ENCODE results near the gene FAM171A1.
"Not testable (repeated sequence)": the region's sequence is repeated elsewhere in the genome, so short reads cannot be mapped to it uniquely, and the experiment has no call there.

Gene FAM171A1

DNA sequence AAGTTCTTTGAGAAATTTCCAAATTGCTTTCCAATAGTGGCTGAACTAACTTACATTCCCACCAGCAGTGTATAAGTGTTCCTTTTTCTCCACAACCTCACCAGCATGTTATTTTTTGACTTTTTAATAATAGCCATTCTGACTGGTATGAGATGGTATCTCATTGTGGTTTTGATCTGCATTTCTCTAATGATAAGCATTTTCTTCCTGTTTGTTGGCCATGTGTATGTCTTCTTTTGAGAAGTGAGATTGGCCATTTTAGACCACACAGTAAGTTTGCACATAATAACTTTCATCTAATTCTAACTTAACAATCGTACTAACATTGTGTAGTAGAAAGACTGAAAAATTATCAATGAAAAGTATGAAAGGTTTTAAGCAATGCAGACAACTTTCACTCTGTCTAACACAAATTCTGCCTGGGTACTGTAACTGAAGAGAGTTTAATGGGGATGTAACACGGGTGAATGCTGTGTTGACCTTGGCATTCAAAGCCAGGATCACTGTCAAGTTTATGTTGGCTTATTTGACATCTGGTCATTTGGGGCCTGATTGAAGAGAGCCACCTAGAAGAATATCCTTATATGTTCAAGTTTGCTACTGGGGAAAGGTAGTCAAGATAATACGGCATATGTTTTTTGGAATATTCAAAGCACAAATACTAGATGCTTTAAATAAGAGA, 50.4 kb downstream of the FAM171A1 start:
- DNase-seq (ENCODE audit: low spot score) (no peak), FAIRE-seq (no peak)

DNA sequence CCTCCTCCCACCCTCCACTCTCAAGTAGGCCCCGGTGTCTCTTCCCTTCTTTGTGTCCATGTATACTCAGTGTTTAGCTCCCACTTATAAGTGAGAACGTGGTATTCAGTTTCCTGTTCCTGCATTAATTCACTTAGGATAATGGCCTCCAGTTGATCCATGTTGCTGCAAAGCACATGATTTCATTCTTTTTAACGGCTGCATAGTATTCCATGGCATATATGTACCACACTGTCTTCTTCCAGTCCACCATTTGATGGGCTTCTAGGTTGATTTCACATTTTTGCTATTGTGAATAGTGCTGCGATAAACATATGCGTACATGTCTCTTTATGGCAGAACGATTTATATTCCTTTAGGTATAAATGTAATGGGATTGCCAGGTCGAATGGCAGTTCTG, 51.0 kb downstream of the FAM171A1 start:
- FAIRE-seq, result no peak
- DNase-seq (ENCODE audit: low spot score), result no peak

DNA sequence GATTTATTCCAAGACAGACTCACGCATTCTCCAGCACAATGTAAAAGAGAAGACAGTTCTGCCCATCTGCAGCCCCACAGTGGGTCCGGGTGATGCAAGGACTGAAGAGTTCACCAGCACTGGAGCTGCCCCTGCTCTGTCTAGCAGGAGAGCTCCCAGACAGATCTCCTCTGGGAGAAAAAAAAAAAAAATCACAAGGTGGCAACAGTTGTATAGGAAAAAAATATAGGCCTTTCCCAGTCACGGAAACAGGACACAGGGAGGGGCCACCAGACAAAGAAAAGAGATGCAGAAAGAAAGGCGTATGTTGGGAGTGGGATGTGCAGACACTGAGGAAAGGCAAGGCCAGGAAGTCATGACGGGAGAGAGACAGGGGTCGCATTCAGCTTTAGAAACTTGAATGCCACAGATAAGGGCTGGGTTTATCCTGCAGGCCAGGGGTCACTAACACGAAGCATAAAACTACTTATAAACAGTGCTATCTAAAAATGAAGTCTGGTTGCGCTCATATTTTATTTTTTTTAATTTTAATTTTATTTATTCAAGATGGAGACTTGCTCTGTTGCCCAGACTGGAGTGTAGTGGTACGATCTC, 54.1 kb downstream of the FAM171A1 start:
- DNase-seq (ENCODE audit: low spot score) (no peak), FAIRE-seq (no peak)

DNA sequence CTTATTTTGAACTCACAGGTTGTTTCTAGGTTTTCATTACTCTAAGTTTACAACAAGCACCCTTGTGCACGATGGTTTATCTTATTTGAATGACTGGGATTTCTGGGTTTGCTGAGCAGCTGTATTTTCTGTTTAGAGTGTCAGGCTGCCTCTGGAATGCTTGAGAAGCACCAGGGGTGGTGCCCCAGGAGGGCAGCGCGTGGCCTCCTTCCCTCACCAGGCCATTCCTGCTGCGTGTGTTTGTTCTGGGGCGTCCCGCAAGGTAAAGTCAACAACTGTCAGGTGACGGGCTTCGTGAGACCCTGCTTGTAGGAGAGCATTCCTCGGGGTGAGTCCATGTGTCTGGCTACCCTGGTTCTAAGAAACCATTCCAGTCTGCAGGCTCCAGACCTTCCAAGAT, 54.9 kb downstream of the FAM171A1 start:
- FAIRE-seq (no peak), DNase-seq (ENCODE audit: low spot score) (no peak)

DNA sequence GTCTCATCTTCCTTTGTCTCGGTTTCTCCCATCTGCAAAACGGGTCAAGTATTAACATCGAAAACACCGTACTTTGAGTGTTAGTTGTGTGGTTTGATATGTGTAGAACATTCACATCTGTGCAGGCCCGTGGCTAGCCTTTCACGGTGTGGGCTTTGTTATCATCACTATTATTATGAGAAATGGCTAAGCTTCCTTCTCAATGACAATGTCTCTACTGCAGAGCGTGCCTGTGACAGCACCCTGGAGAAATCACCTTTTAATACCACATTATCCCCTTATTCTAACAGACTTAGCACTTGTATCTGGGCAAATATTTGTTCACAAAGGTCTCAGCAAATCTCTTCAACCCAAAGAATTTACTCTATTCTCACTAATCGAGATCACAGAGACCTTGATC, 55.8 kb downstream of the FAM171A1 start:
- DNase-seq (ENCODE audit: low spot score) (no peak), FAIRE-seq (no peak)

DNA sequence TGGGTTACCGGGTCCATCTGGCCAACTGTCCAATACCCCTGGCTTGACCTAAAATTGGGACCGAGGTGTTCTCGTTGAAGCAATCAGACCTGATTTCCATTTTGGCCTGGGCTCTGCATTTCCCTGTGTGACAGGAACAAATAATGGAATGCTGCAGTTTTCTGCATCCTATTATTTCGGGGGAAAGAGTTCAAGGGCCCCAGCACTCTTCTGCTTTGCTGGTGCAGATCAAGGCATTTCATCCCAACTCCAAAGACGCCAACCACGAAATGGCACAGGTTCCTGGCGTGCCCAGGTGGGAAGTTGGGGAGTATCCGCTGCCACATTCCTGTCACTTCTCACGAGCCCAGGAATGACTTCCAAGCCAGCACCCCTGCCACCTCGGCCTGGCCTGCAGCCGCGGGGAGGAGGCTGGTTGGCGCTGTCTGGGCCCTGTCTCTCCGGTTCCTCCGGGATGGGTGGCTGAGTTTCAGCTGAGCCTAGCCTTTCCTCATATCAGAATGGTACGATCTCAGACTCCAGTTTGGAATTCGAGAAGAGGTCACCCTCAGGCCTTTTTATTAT, 56.5 kb downstream of the FAM171A1 start:
- DNase-seq (ENCODE audit: low spot score) (no peak), FAIRE-seq (no peak)

DNA sequence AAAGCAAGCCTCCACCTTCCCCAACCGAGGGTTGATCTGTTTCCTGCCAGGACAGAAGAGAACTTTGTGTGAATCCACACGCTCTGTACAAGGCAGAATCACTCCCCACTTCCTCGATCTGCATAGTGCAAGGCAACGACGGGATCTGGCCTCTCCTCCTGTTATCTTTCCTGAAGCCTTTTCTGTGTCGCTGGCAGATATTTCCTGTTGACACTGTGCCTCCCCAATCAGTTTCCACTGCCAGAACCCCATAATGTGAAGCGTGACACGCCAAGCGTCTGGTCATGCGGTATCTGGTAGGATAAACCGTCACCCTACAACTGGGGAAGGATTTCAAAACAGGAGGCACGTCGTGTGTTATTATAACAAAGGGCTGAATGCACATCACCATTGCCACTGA, 57.2 kb downstream of the FAM171A1 start:
- FAIRE-seq, result no peak
- DNase-seq (ENCODE audit: low spot score), result no peak

DNA sequence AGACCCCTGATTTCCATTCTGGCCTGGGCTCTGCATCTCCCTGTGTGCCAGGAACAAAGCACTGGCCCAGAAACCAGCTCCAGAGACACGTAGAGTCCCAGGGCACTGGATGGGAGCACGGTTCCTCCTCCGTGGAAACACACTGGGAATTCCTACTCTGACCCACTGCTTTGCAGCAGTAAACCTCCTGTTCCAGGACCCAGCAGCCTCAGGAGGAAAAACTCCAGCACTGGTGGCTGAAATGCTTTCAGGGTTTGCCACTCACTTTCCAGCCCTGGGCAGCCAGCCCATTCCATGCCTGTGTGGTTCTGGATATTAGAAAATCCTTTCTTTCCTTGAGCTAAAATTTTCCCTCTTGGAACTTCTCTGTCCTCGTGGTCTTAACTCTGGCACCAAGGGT, 58.0 kb downstream of the FAM171A1 start:
- FAIRE-seq (no peak), DNase-seq (ENCODE audit: low spot score) (no peak)

DNA sequence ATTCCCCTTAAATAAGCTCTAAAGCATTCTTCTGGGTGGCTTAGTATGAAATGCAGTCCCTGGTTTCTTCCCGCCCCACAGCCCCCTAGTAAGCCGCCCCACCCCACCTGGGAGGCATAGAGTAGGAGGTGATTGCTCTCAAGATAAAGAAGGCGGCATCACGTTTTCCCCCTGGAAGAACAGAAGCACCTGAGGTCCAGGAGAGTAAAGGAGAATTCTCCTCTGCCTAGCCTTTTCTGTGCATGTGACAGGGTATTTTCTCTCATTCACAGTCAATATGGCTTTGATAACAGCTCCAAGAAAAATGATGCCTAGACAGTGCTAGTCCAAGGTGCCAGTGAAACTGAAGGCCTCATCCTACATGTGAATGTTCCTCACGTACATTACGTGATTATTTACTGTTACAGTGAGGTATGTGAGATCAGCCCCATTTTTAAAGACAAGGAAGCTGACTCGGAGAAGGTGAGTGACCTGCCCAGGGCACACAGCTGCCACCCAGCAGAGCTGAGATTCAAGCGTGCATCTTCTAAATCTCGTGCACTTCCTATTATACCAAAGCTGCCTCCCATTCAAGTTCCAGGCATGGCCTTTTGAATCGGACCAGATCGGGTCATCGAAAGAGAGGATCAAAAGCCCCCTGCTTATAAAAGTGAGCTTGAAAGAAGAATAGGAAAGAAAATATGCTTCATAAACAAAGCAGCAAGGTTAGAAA, 59.4 kb downstream of the FAM171A1 start:
- no peak for FAIRE-seq
- DNase-seq (ENCODE audit: low spot score), result no peak

DNA sequence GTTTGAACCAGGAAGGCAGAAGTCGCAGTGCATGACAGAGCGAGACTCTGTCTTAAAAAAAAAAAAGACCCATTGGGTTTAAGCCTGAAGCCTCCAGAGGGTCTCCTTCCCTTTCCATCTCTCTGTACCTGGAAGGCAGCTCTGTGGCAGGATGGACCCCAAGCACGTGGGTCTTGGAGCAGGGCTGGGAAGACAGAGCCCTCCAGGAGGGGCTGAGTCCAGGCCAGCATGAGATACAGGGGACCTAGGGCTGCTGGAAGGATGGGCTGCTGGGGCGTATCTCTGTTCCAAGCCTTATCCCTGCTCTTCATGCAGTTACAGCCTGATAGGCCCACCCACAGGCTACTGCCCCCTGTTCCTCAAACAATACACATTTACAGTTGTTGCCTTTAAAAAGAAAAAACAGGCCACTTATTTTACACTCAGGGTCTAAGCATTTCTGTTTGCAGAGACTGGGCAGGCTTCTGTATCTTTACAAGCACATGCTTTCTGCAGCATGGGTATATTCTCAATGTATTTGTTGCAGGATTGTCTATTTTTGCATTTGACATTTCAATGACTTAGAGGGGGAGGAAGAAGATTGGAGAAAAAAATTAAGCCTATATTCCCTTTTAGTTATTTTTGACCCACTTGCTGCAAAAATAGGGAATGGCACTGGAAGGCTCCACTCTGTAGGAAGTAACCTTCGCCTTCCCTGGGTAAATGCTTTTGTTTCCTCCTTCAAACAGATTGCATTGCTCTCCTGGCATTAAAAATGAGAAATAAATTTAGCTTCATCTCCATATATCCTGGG, 60.1 kb downstream of the FAM171A1 start:
- DNase-seq (ENCODE audit: low spot score) (no peak), FAIRE-seq (no peak)

DNA sequence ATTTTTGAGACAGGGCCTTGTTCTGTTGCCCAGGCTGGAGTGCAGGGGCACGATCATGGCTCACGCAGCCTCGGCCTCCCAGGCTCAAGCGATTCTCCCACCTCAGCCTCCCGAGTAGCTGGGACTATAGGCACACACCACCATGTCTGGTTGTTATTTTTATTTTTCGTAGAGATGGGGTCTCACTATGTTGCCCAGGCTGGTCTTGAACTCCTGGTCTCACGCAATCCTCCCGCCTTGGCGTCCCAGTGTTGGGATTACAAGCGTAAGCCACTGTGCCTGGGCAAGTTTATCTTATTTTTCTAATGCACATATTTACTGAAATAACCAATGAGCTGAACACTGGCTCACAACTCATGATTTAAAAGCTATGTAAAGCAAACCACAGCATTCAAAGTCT, 61.9 kb downstream of the FAM171A1 start:
- no peak for FAIRE-seq
- no peak for DNase-seq (ENCODE audit: low spot score)

DNA sequence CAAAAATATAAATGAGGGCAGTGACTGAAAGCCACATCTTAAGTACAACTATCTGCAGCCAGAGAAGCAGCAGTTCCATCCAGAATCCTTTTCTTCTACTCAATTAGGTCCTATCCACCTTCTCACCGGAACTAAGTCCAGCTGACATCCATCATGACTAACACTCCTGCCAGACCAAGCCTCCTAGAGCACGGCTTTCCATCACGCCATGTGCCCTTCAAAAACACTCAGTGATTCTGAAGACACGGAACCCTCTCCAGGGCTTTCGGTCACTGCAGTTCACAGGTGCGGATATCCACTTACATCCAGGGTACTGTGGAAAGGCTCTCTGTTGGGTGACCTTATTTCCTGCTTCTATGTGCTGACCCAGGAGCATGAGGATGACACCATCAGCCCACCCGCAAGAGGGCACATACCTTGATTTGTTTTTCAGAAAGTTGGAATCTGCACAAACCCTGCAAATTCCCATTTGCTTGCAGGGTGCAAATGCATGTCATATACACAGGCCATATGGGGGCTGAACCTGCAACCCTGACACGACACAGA, 64.3 kb downstream of the FAM171A1 start:
- DNase-seq (ENCODE audit: low spot score), result no peak
- no peak for FAIRE-seq

DNA sequence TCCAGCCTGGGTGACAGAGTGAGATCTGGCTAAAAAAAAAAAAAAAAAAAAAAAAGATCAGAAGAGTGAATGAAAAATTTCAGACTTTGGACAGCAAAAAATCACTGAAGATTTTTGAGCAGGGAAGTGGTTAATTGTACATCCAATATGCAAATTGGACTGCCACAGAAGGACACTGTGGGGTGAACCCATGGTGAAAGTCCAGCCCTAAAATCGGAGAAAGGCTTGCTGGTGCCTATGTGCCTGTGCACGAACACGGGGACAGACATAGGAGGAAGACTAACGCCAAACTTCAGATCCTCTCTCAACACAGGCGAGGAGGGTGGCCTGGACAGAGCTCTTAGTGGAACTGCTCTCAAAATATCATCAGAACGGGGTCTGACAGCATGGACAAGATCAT, 65.5 kb downstream of the FAM171A1 start:
- no peak for FAIRE-seq
- no peak for DNase-seq (ENCODE audit: low spot score)

DNA sequence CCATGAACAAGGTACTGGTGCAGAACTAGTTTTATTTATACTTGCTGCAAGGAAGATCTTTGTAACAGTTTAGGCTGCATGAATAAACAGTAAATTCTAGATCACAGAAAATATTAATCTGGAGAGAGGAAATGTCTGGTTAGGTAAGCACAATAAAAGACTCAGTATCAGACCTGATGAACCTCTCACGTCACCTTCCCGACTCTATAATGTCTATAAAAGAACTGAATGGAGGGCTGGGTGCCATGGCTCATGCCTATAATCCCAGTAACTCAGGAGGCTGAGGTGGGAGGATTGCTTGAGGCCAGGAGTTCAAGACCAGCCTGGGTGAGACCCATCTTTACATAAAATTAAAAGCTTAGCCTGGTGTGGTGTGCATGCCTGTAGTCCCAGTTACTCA, 65.9 kb downstream of the FAM171A1 start:
- FAIRE-seq (no peak), DNase-seq (ENCODE audit: low spot score) (no peak)

DNA sequence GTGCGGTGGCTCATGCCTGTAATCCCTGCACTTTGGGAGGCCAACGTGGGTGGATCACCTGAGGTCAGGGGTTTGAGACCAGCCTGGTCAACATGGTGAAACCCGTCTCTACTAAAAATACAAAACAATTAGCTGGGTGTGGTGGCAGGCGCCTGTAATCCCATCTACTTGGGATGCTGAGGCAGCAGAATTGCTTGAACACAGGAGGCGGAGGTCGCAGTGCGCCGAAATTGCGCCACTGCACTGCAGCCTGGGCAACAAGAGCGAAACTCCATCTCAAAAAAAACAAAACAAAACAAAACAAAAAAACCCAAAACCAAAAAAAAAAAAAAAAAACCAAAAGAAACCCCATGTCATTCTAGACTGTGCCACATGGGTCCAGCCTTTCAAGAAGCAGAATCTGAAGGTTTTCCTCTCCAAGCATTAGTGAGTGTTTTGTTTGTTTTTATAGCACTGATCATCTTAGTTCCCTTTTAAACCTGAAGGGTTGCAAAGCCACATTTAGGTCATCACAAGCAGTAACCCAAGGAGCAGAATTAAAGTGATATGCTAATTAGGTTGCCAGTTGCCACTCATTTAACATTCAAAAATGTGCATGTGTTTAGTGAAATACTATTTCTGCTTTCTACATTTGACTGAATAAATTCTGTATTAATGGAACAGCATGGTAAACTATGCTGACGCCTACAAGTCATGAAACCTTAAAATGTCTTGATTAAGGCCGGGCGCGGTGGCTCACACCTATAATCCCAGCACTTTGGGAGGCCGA, 68.7 kb downstream of the FAM171A1 start:
- not testable (repeated sequence) for FAIRE-seq; DNase-seq (ENCODE audit: low spot score)

DNA sequence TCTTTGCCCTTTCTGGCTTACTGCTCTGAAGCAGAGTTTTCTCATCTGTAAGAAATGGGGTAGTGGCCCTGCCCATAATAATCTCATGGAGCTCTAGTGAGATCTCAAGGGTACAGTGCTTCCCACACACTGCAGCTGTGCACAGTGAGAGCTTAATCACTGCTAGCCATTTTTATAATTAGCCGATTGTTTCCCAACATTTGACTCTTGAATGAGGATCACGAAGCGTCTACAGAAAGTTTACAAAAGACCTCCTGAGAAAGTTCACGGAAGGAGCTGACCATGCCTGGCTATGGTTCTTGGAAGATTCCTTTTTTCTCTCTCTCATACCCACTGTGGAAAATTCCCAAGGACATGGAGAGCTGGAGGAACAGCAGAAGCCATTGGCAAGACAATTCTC, 70.4 kb downstream of the FAM171A1 start:
- DNase-seq (ENCODE audit: low spot score), result no peak

DNA sequence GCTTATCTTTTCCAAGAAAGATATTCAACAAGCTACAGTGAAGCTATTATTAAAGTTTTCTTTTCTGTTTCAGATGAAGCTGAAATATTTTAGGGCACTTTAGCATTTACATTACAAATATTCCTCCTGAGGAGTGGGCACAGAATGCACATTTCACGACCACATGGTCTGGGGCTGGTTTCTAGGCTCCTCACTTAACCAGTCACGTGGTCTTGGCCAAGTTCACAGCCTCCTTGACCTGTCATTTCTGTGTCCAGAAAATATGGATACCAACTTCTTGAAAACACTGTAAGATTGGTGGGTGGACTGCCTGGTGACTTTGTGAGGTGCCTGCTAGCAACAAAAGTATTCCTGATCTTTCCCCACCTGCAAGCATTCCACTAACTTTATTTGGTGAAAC, 70.9 kb downstream of the FAM171A1 start:
- DNase-seq (ENCODE audit: low spot score), result no peak
- no peak for FAIRE-seq

More for the DNA sequence above, 70.4 kb downstream of the FAM171A1 start:
- FAIRE-seq, result no peak

DNA sequence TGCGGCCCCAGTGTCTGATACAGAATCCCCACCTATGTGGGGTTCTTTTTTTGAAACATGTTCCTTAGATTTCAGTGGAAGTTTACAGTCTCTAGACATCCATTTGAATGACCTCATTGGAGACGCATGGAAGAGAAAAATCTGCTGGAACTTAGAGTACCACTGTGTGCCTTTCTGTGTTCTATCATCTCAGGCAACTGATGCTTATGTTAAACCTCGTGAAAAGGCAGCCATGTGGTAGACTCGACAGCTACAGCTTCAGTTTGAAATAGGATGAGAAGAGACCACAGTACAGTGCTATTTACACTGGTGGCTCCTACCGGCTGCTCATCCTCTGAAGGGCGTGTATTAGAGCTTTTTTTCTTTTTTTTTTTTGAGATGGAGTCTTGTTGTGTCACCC, 74.4 kb downstream of the FAM171A1 start:
- FAIRE-seq (no peak), DNase-seq (ENCODE audit: low spot score) (no peak)

DNA sequence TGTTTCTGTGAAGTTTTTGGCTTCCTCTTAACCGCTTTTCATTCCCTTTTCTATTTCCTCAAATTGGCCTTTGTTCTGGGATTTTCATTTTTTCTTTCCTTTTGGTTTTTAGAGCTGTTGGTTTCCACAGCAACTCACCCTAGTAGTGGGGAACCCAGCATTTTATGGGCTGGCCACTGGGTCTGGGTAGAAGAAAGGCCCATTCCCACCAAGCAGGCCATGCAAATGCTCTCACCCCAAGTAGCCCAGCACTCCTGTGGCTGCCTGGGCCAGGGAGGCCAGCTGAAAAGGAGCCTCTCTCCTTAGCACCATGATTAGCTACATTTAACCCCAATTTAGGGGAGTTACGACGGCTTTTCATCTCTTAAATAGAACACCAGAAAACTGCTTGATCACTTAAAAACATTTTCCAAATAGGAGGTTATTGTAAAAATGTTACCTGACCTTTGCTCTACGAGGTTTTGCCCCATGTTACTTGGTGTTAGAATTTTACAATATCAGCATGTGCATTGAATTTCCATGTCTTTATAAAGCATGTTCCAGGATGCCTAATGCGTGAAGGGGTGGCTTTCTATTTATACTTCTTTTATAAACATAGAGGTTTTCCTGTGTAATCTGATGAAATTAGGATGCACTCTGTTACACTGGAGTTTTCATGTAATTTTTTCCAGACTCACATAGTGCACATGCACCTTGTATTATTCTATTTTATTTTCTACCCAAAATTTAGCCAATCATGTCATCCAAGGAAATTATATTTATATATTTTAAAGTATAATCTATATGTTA, 75.4 kb downstream of the FAM171A1 start:
- no peak for FAIRE-seq
- no peak for DNase-seq (ENCODE audit: low spot score)
